Smooth muscle cell (in vitro differentiated cells): ENCODE results near the gene EFEMP1. TPM values are rescaled to one million over a fixed set of nuclear protein-coding genes. Genes with fewer than 3 reads are reported as not detected.

ENCODE experiments used
- DNase-seq: peaks from one replicate; lab custom pipeline; 2025; ENCODE audit not compliant: unreplicated experiment; lab: John Stamatoyannopoulos, UW
- H2AFZ ChIP-seq: fragments of 200-600 bp; sonication (generic); 2 replicates; pipeline ENCODE4 v1.6.0; 2016; ENCODE audit warnings: antibody characterized with exemption, low read depth, mild to moderate bottlenecking
- H3F3A ChIP-seq: fragments of 200-600 bp; sonication (generic); 2 replicates; pipeline ENCODE4 v1.6.0; 2017; ENCODE audit warnings: antibody characterized with exemption, low read depth
- H3K27ac ChIP-seq: fragments of 200-600 bp; sonication (generic); 2 replicates; pipeline ENCODE4 v1.5.1; 2016; ENCODE audit warnings: low read depth, mild to moderate bottlenecking
- H3K27me3 ChIP-seq: fragments of 200-600 bp; sonication (generic); 2 replicates; pipeline ENCODE4 v1.6.1; 2016; ENCODE audit warnings: low read depth, mild to moderate bottlenecking
- H3K36me3 ChIP-seq: fragments of 200-600 bp; sonication (generic); 2 replicates; pipeline ENCODE4 v1.5.1; 2016; ENCODE audit warnings: low read depth
- H3K4me1 ChIP-seq: fragments of 200-600 bp; sonication (generic); 2 replicates; pipeline ENCODE4 v1.5.1; 2016; ENCODE audit warnings: low read depth
- H3K4me2 ChIP-seq: fragments of 200-600 bp; sonication (generic); 2 replicates; pipeline ENCODE4 v1.6.0; 2016; ENCODE audit warnings: mild to moderate bottlenecking
- H3K4me3 ChIP-seq: fragments of 200-600 bp; sonication (generic); 2 replicates; pipeline ENCODE4 v1.5.1; 2016; ENCODE audit warnings: mild to moderate bottlenecking
- H3K79me2 ChIP-seq: fragments of 200-600 bp; sonication (generic); 2 replicates; pipeline ENCODE4 v1.6.0; 2016; ENCODE audit warnings: low read depth, mild to moderate bottlenecking
- H3K9ac ChIP-seq: fragments of 200-600 bp; sonication (generic); 2 replicates; pipeline ENCODE4 v1.6.0; 2016; ENCODE audit warnings: low read depth
- H3K9me3 ChIP-seq: fragments of 200-600 bp; sonication (generic); replicated peaks from 2 replicates; pipeline ENCODE4 v1.5.1; 2016; ENCODE audit warnings: low read depth
- H4K20me1 ChIP-seq: fragments of 200-600 bp; sonication (generic); 2 replicates; pipeline ENCODE4 v1.6.0; 2016; ENCODE audit warnings: low read depth
- CTCF ChIP-seq: fragments of 200-600 bp; sonication (generic); IDR thresholded peaks from 2 replicates; pipeline ENCODE4 v1.5.1; 2017; ENCODE audit warnings: borderline replicate concordance, mild to moderate bottlenecking, antibody characterized with exemption; ENCODE audit not compliant: insufficient read depth, poor library complexity, severe bottlenecking
- WGBS: methylation state at CpG from one replicate; pipeline ENCODE4 v1.1.7; 2016; ENCODE audit warnings: low lambda C conversion rate; 5-methylcytosine and 5-hydroxymethylcytosine counted together
- polyA plus RNA-seq: library from polyadenylated mRNA; unstranded; fragments of >200 nt; fragmentation: Nextera tagmentation; extraction: Ambion mirVana; gene quantifications from 2 replicates; pipeline ENCODE4 v1.2.1, GENCODE V29; 2016
- total RNA-seq: library from RNA; depleted of rRNA; stranded (reverse); fragments of >200 nt; gene quantifications from 2 replicates; pipeline ENCODE4 v1.2.3, GENCODE V29; 2014

EFEMP1 gene
- total and polyA plus RNA-seq, 2 experiments from 2014 or later = 19.2 to 28.3 TPM

- Histone ChIP-seq H2AFZ (no peak overlapping the region), H3K4me2 (no peak overlapping the region), H3K27me3 (no peaks in the 10 kb centered on the region), H3K4me3 (no peak overlapping the region), H3K9me3 (no peaks in the 10 kb centered on the region), H3K4me1 (no peaks in the 10 kb centered on the region), H3K36me3 (no peaks in the 10 kb centered on the region), H3K27ac (no peak overlapping the region), H3K79me2 (no peaks in the 10 kb centered on the region), H3F3A (no peaks in the 10 kb centered on the region), H4K20me1 (no peaks in the 10 kb centered on the region), H3K9ac (no peak overlapping the region)
- no peak for TF ChIP-seq CTCF
- 75% methylated on average over 2 of the region's 2 CpGs for WGBS
- no peak for DNase-seq
Observed at GRCh38 chr2:55901941-55902340, 21.6 kb downstream of the EFEMP1 start.

GRCh38 chr2:55901322-55901721 lies 22.3 kb downstream of the EFEMP1 start:
- Histone ChIP-seq H2AFZ (no peak overlapping the region), H3K27ac (no peak overlapping the region), H3K36me3 (no peaks in the 10 kb centered on the region), H3K4me1 (no peaks in the 10 kb centered on the region), H3K4me2 (no peak overlapping the region), H3K27me3 (no peaks in the 10 kb centered on the region), H4K20me1 (no peaks in the 10 kb centered on the region), H3K9me3 (no peaks in the 10 kb centered on the region), H3K4me3 (no peak overlapping the region), H3K79me2 (no peaks in the 10 kb centered on the region), H3K9ac (no peak overlapping the region), H3F3A (no peaks in the 10 kb centered on the region)
- no peak for DNase-seq
- TF ChIP-seq CTCF = no peak
- 18% methylated on average over 1 of the region's 1 CpG for WGBS

- H3K4me2 ChIP-seq = no peak overlapping the region
- H3K4me3 ChIP-seq = no peak overlapping the region
- no peaks in the 10 kb centered on the region for H3F3A ChIP-seq
- 74% methylated on average over 2 of the region's 2 CpGs for WGBS
- no peaks in the 10 kb centered on the region for H3K79me2 ChIP-seq
- no peak for DNase-seq
- no peak overlapping the region for H3K27ac ChIP-seq
- H4K20me1 ChIP-seq = no peaks in the 10 kb centered on the region
- no peaks in the 10 kb centered on the region for H3K9me3 ChIP-seq
- TF ChIP-seq CTCF = no peak
- no peak overlapping the region for H2AFZ ChIP-seq
- H3K9ac ChIP-seq = no peak overlapping the region
- H3K36me3 ChIP-seq = no peaks in the 10 kb centered on the region
- no peaks in the 10 kb centered on the region for H3K4me1 ChIP-seq
- no peaks in the 10 kb centered on the region for H3K27me3 ChIP-seq
Observed at GRCh38 chr2:55899881-55900280, 23.7 kb downstream of the EFEMP1 start.

- Histone ChIP-seq H2AFZ (no peak overlapping the region), H3K36me3 (no peaks in the 10 kb centered on the region), H3K27ac (no peak overlapping the region), H3K4me1 (no peaks in the 10 kb centered on the region), H3K4me2 (no peak overlapping the region), H3K9ac (no peak overlapping the region), H3K9me3 (no peaks in the 10 kb centered on the region), H3F3A (no peaks in the 10 kb centered on the region), H4K20me1 (no peaks in the 10 kb centered on the region), H3K27me3 (no peaks in the 10 kb centered on the region), H3K79me2 (no peaks in the 10 kb centered on the region), H3K4me3 (no peak overlapping the region)
- DNase-seq = no peak
- no peak for TF ChIP-seq CTCF
- WGBS = 89% methylated on average over 5 of the region's 5 CpGs
Observed at GRCh38 chr2:55898386-55899040, 25.1 kb downstream of the EFEMP1 start.
